HCT116 (cell line): ENCODE results near the gene MEG3.

Experiments
- CEBPB ChIP-seq: IDR thresholded peaks from 2 replicates; pipeline ENCODE4 v1.6.1; 2012; ENCODE audit warnings: low read depth
- CTCF ChIP-seq, 3 experiments: fragments of 200-600 bp in 1 of 3; sonication (generic) in 1 of 3; IDR thresholded peaks in 2 of 3; conservative IDR thresholded peaks in 1 of 3; 2 replicates each; pipeline ENCODE4 v1.5.1; 2012 to 2017; ENCODE audit warnings: low read depth in 2 of 3, low read length in 2 of 3, antibody characterized with exemption in 1 of 3, borderline replicate concordance in 1 of 3, control low read depth in 1 of 3, mild to moderate bottlenecking in 1 of 3, mixed read lengths in 1 of 3, mixed run types in 1 of 3, moderate library complexity in 1 of 3; ENCODE audit not compliant: insufficient read depth in 1 of 3
- EZH2 ChIP-seq: fragments of 200-600 bp; sonication (generic); IDR thresholded peaks from 2 replicates; pipeline ENCODE4 v1.6.1; 2017; ENCODE audit warnings: antibody characterized with exemption, mixed run types
- EZH2phosphoT487 ChIP-seq: fragments of 200-600 bp; IDR thresholded peaks from 2 replicates; pipeline ENCODE4 v1.6.1; 2018; ENCODE audit warnings: antibody characterized with exemption, borderline replicate concordance
- POLR2A ChIP-seq: IDR thresholded peaks from 2 replicates; pipeline ENCODE4 v1.7.0; 2011; ENCODE audit warnings: borderline replicate concordance; ENCODE audit not compliant: insufficient read depth, insufficient read length; ENCODE audit errors: extremely low read depth
- POLR2AphosphoS5 ChIP-seq: IDR thresholded peaks from 2 replicates; pipeline ENCODE4 v1.6.1; 2011; ENCODE audit warnings: mild to moderate bottlenecking, low read depth, low read length, moderate library complexity
- SIN3A ChIP-seq: IDR thresholded peaks from 2 replicates; pipeline ENCODE4 v1.6.1; 2012; ENCODE audit warnings: low read depth
- SP1 ChIP-seq: IDR thresholded peaks from 2 replicates; pipeline ENCODE4 v1.6.1; 2012; ENCODE audit warnings: low read depth
- YY1 ChIP-seq: IDR thresholded peaks from 2 replicates; pipeline ENCODE4 v1.6.1; 2011; ENCODE audit warnings: low read length, low read depth, moderate library complexity, mild to moderate bottlenecking; ENCODE audit not compliant: insufficient replicate concordance; ENCODE audit errors: extremely low read depth
- ZNF274 ChIP-seq: fragments of 200-500 bp; sonication (Bioruptor generic); IDR thresholded peaks from 2 replicates; pipeline ENCODE4 v1.6.1; 2014; ENCODE audit warnings: mild to moderate bottlenecking, low read depth, low read length, inconsistent platforms
- TF ChIP-seq, protein P1 (sequence below): IDR thresholded peaks from 2 replicates; pipeline ENCODE4 v1.6.1; 2012; ENCODE audit warnings: low read depth

GRCh38 chr14:100803226-100803625 lies 22.7 kb upstream of the MEG3 start:
- TF ChIP-seq SIN3A (no peak), EZH2 (no peak), CEBPB (no peak), POLR2A (no peak), SP1 (no peak), CTCF (IDR thresholded peaks at IDR 0.05 in 2 of 3, conservative IDR thresholded peaks at IDR 0.05 in 1 of 3; ENCODE audit: borderline replicate concordance in 1 of 3, insufficient read depth in 1 of 3, low read depth in 2 of 3, low read length in 2 of 3) (no peak), EZH2phosphoT487 (no peak), ZNF274 (no peak), YY1 (no peak), POLR2AphosphoS5 (no peak)
- TF ChIP-seq, protein P1, sequence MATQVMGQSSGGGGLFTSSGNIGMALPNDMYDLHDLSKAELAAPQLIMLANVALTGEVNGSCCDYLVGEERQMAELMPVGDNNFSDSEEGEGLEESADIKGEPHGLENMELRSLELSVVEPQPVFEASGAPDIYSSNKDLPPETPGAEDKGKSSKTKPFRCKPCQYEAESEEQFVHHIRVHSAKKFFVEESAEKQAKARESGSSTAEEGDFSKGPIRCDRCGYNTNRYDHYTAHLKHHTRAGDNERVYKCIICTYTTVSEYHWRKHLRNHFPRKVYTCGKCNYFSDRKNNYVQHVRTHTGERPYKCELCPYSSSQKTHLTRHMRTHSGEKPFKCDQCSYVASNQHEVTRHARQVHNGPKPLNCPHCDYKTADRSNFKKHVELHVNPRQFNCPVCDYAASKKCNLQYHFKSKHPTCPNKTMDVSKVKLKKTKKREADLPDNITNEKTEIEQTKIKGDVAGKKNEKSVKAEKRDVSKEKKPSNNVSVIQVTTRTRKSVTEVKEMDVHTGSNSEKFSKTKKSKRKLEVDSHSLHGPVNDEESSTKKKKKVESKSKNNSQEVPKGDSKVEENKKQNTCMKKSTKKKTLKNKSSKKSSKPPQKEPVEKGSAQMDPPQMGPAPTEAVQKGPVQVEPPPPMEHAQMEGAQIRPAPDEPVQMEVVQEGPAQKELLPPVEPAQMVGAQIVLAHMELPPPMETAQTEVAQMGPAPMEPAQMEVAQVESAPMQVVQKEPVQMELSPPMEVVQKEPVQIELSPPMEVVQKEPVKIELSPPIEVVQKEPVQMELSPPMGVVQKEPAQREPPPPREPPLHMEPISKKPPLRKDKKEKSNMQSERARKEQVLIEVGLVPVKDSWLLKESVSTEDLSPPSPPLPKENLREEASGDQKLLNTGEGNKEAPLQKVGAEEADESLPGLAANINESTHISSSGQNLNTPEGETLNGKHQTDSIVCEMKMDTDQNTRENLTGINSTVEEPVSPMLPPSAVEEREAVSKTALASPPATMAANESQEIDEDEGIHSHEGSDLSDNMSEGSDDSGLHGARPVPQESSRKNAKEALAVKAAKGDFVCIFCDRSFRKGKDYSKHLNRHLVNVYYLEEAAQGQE, result no peak
